Small intestine (tissue), 7 donors: ENCODE measurements around the gene STX17. TPM values are rescaled to one million over a fixed set of nuclear protein-coding genes. Genes with fewer than 3 reads are reported as not detected.

Source experiments
- DNase-seq, 2 donors: peaks; one replicate each; pipeline versions ENCODE4 v3.0.0 to v3.0.0-alpha.2; 2013
- FAIRE-seq: peaks from 2 replicates; lab custom pipeline; 2012; peaks lifted over from hg19 to GRCh38; lab: Jason Lieb, UNC
- H3K27ac ChIP-seq, 3 donors: one replicate each; pipeline ENCODE4 v1.5.1; 2013; ENCODE audit warnings: low read length in 2 of 3, mild to moderate bottlenecking in 2 of 3, control low read depth in 1 of 3, inconsistent platforms in 1 of 3, low read depth in 1 of 3, moderate library complexity in 1 of 3
- H3K27me3 ChIP-seq, 3 donors: one replicate each; pipeline ENCODE4 v1.6.1; 2013; ENCODE audit warnings: low read length in 3 of 3, inconsistent platforms in 1 of 3; ENCODE audit not compliant: control insufficient read depth in 3 of 3, insufficient read depth in 3 of 3
- H3K36me3 ChIP-seq, 3 donors: one replicate each; pipeline ENCODE4 v1.6.1; 2013; ENCODE audit warnings: low read length in 3 of 3, inconsistent platforms in 1 of 3, low read depth in 1 of 3, mild to moderate bottlenecking in 1 of 3, moderate library complexity in 1 of 3; ENCODE audit not compliant: control insufficient read depth in 3 of 3, insufficient read depth in 2 of 3
- H3K4me1 ChIP-seq, 3 donors: one replicate each; pipeline ENCODE4 v1.6.1; 2013; ENCODE audit warnings: low read length in 2 of 3, inconsistent platforms in 1 of 3, low read depth in 1 of 3, mild to moderate bottlenecking in 1 of 3, moderate library complexity in 1 of 3; ENCODE audit not compliant: control insufficient read depth in 3 of 3, insufficient read depth in 2 of 3
- H3K4me3 ChIP-seq, 3 donors: one replicate each; pipeline ENCODE4 v1.5.1; 2013; ENCODE audit warnings: low read length in 3 of 3, control low read depth in 1 of 3, inconsistent platforms in 1 of 3, low read depth in 1 of 3, mild to moderate bottlenecking in 1 of 3, moderate library complexity in 1 of 3
- H3K9me3 ChIP-seq, 2 donors: one replicate each; pipeline ENCODE4 v1.6.1; 2013; ENCODE audit warnings: low read depth in 1 of 2, low read length in 1 of 2; ENCODE audit not compliant: control insufficient read depth in 2 of 2, insufficient read depth in 1 of 2
- WGBS, 3 donors: extraction: QIAGEN DNeasy Blood & Tissue Kit; methylation state at CpG; one replicate each; pipeline ENCODE4 v1.1.7; 2013; 5-methylcytosine and 5-hydroxymethylcytosine counted together
- polyA plus RNA-seq, 4 donors: library from polyadenylated mRNA; stranded (reverse) in 3 of 4; unstranded in 1 of 4; fragments of 200-250 nt in 3 of 4; fragments of 120-200 nt in 1 of 4; gene quantifications; one replicate each; pipeline versions ENCODE4 v1.2.1 to v1.2.3, GENCODE V29; 2013
- donor health status: healthy with polysubstance abuse.
- donor health status: control.
- donor health status: control.
- donor health status: Bipolar disorder and iron deficiency.
- donor health status: healthy.

The STX17 gene
- polyA plus RNA-seq, 4 donors: 7.2 to 33.4 (median 8.5) TPM

DNA sequence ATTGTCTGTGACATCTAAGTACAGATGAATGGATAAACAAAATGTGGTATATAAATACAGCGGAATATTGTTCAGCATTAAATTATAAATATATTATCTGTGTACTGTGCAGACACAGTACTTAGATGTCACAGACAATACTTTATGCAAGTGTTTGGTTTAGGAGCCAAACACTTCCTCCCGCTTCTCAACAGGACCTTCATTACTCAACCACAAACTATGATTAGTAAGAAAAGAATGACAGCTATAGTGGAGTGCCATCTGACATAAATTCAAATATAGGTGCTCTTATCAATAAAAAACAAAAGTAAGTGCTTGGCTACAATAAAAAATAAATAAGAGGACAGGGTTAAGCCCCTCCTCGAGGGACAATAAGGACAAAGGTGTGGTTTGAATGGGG is 38.9 kb upstream of the STX17 start:
- 36 to 59% (median 48%) methylated on average over 3 of the region's 3 CpGs for WGBS, 3 donors
- Histone ChIP-seq H3K27me3 (peaks cover 0 to 3% (median 0%) of the 10 kb centered on the region in 3 donors), H3K36me3 (no peaks in the 10 kb centered on the region), H3K27ac (no peak overlapping the region), H3K9me3 (no peaks in the 10 kb centered on the region), H3K4me3 (no peak overlapping the region), H3K4me1 (no peaks in the 10 kb centered on the region)
- no peak for DNase-seq
- no peak for FAIRE-seq

GRCh38 chr9:99867968-99868367 is 38.5 kb upstream of the STX17 start:
- DNase-seq (no peak), FAIRE-seq (no peak)
- H3K27ac ChIP-seq: no peak overlapping the region
- no peaks in the 10 kb centered on the region for H3K4me1 ChIP-seq
- H3K9me3 ChIP-seq: no peaks in the 10 kb centered on the region
- no peak overlapping the region for H3K4me3 ChIP-seq
- H3K27me3 ChIP-seq: peaks cover 0 to 3% (median 0%) of the 10 kb centered on the region in 3 donors
- H3K36me3 ChIP-seq: no peaks in the 10 kb centered on the region

DNA sequence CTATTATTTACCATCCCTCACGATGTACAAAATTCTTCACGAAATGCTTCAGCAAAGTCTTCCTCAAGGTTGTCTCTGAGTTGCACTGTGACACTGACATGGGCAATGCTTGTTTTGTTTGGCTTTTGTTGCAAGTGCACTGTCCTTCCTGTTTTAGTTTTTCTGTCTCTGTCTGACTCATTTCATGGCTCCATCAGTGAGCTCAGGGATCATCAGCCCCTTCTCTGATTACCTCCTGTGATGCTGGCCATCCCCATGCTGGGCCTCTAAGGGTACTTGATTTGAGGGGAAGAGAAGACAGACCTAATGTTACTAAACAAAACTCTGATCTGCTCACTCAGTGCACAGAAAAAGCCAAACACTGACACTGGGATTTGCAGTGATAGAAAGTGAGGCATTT is 37.6 kb upstream of the STX17 start:
- no peak for FAIRE-seq

GRCh38 chr9:99870126-99870525 is 36.3 kb upstream of the STX17 start:
- no peaks in the 10 kb centered on the region for H3K36me3 ChIP-seq
- no peak overlapping the region for H3K27ac ChIP-seq
- H3K4me1 ChIP-seq: no peaks in the 10 kb centered on the region
- H3K4me3 ChIP-seq: no peak overlapping the region
- H3K27me3 ChIP-seq: no peaks in the 10 kb centered on the region
- FAIRE-seq: no peak
- no peak for DNase-seq
- WGBS, 3 donors: 83 to 88% (median 84%) methylated on average over 5 of the region's 5 CpGs
- H3K9me3 ChIP-seq: no peaks in the 10 kb centered on the region

More for the DNA sequence above, 37.6 kb upstream of the STX17 start:
- DNase-seq: no peak
- WGBS, 3 donors: 83 to 98% (median 86%) methylated on average over 2 of the region's 2 CpGs
- Histone ChIP-seq H3K4me1 (no peaks in the 10 kb centered on the region), H3K27ac (no peak overlapping the region), H3K27me3 (no peaks in the 10 kb centered on the region), H3K4me3 (no peak overlapping the region), H3K9me3 (no peaks in the 10 kb centered on the region), H3K36me3 (no peaks in the 10 kb centered on the region)

GRCh38 chr9:99873531-99873930 is 32.9 kb upstream of the STX17 start:
- H3K36me3 ChIP-seq: no peaks in the 10 kb centered on the region
- H3K4me1 ChIP-seq: no peaks in the 10 kb centered on the region
- 89 to 93% (median 91%) methylated on average over 3 of the region's 3 CpGs for WGBS, 3 donors
- no peak overlapping the region for H3K4me3 ChIP-seq
- H3K27me3 ChIP-seq: no peaks in the 10 kb centered on the region
- H3K27ac ChIP-seq: no peak overlapping the region
- H3K9me3 ChIP-seq: no peaks in the 10 kb centered on the region
- DNase-seq: no peak
- no peak for FAIRE-seq

- no peaks in the 10 kb centered on the region for H3K36me3 ChIP-seq
- H3K4me1 ChIP-seq: no peaks in the 10 kb centered on the region
- no peak overlapping the region for H3K4me3 ChIP-seq
- DNase-seq: no peak
- 77 to 81% (median 80%) methylated on average over 4 of the region's 4 CpGs for WGBS, 3 donors
- no peak overlapping the region for H3K27ac ChIP-seq
- no peaks in the 10 kb centered on the region for H3K9me3 ChIP-seq
- no peak for FAIRE-seq
- H3K27me3 ChIP-seq: no peaks in the 10 kb centered on the region
Observed at GRCh38 chr9:99873943-99874584, 32.4 kb upstream of the STX17 start.

DNA sequence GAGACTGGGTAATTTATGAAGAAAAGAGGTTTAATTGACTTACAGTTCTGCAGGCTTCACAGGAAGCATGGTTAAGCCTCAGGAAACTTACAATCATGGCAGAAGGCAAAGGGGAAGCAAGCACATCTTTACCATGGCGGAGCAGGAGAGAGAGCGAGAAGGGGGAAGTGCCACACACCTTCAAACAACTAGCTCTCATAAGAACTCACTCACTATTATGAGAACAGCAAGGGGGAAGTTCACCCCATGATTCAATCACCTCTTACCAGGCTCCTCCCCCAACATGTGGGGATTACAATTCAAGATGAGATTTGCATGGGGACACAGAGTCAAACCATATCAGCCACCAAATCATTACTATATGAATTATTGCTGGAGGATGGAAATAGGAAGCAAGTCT is 30.3 kb upstream of the STX17 start:
- no peak for FAIRE-seq
- no peaks in the 10 kb centered on the region for H3K27me3 ChIP-seq
- no peaks in the 10 kb centered on the region for H3K36me3 ChIP-seq
- no peaks in the 10 kb centered on the region for H3K9me3 ChIP-seq
- DNase-seq: no peak
- no peak overlapping the region for H3K27ac ChIP-seq
- WGBS, 3 donors: 84 to 90% (median 87%) methylated on average over 2 of the region's 2 CpGs
- no peaks in the 10 kb centered on the region for H3K4me1 ChIP-seq
- no peak overlapping the region for H3K4me3 ChIP-seq

- DNase-seq (no peak), FAIRE-seq (no peak)
- H3K36me3 ChIP-seq: no peaks in the 10 kb centered on the region
- no peak overlapping the region for H3K27ac ChIP-seq
- WGBS, 3 donors: 74 to 83% (median 74%) methylated on average over 2 of the region's 2 CpGs
- no peaks in the 10 kb centered on the region for H3K27me3 ChIP-seq
- no peak overlapping the region for H3K4me3 ChIP-seq
- no peaks in the 10 kb centered on the region for H3K9me3 ChIP-seq
- H3K4me1 ChIP-seq: no peaks in the 10 kb centered on the region
Observed at GRCh38 chr9:99878651-99879050, 27.8 kb upstream of the STX17 start.

DNA sequence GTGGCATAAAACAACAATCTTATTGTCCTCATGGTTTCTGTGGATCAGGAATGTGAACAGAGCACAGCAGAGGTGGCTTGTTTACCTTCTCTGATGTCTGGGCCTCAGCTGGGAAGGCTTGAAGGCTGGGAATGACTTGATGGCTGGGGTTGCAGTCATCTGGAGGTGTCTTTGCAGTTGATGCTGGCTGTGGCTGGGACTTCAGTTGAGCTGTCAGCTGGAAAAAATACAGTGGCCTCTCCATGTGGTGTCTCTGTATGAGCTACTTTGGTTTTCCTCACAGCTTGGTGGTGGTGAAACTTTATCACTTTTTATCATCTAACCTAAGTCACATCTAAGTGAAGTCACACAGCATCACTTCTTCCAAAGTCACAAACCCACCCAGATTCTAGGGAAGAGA is 24.7 kb upstream of the STX17 start:
- H3K4me1 ChIP-seq: no peaks in the 10 kb centered on the region
- H3K4me3 ChIP-seq: no peak overlapping the region
- no peak for DNase-seq
- no peak overlapping the region for H3K27ac ChIP-seq
- no peak for FAIRE-seq
- H3K36me3 ChIP-seq: no peaks in the 10 kb centered on the region
- no peaks in the 10 kb centered on the region for H3K27me3 ChIP-seq
- no peaks in the 10 kb centered on the region for H3K9me3 ChIP-seq
